HepG2 (cell line): Measurements from ENCODE around the gene IPO13. TPM values are rescaled to one million over a fixed set of nuclear protein-coding genes. Genes with fewer than 3 reads are reported as not detected.

Source experiments
- ATAC-seq: fragments of 200-7000 bp; cut with Tn5 transposase; 3 replicates; pipeline ENCODE4 v1.9.1; 2020; ENCODE audit warnings: mild to moderate bottlenecking, moderate library complexity
- BruUV-seq: library from RNA; stranded (reverse); fragments of 400-500 nt; replicated peaks from 2 replicates; lab custom pipeline; 2021; lab: Mats Ljungman, UMichigan
- CTCF ChIA-PET: fragments of 300-600 bp; formaldehyde crosslinking; extraction: SDS; loops from one replicate; lab custom pipeline; 2021; ENCODE audit warnings: low total read pairs, inconsistent platforms, low intra/inter-chr PET ratio; lab: Yijun Ruan, JAX
- POLR2A ChIA-PET: fragments of 350-600 bp; sonication (Branson Sonifier 250); formaldehyde crosslinking; loops from one replicate; lab custom pipeline; 2020; ENCODE audit warnings: antibody characterized with exemption, inconsistent platforms; lab: Yijun Ruan, JAX
- DNase-seq: peaks from one replicate; pipeline ENCODE4 v3.0.0-alpha.2; 2015; ENCODE audit warnings: low spot score
- FAIRE-seq: peaks from 3 replicates; lab custom pipeline; 2011; peaks lifted over from hg19 to GRCh38; lab: Jason Lieb, UNC
- H2AFZ ChIP-seq: one replicate; pipeline ENCODE4 v1.6.1; 2011; ENCODE audit warnings: low read length, inconsistent platforms
- H3K27ac ChIP-seq: fragments of 300-600 bp; 3 replicates; pipeline ENCODE4 v1.8.0; 2011; ENCODE audit warnings: mixed run types, mild to moderate bottlenecking, mixed read lengths, low read length, inconsistent platforms; ENCODE audit not compliant: insufficient read depth; ENCODE audit errors: extremely low read length
- H3K27me3 ChIP-seq, 2 experiments: fragments of 200-600 bp in 1 of 2; 2 replicates in 1 of 2; 3 replicates in 1 of 2; pipeline versions ENCODE4 v1.6.0 to v1.8.0; 2011; ENCODE audit warnings: low read length in 2 of 2, mild to moderate bottlenecking in 2 of 2, moderate library complexity in 2 of 2, inconsistent platforms in 1 of 2; ENCODE audit not compliant: insufficient read depth in 2 of 2, control insufficient read depth in 1 of 2
- H3K36me3 ChIP-seq, 2 experiments: fragments of 200-600 bp in 1 of 2; replicated peaks in 1 of 2; 2 replicates in 1 of 2; 3 replicates in 1 of 2; pipeline versions ENCODE4 v1.5.1 to v1.8.0; 2011; ENCODE audit warnings: low read length in 2 of 2, inconsistent platforms in 1 of 2; ENCODE audit not compliant: insufficient read depth in 2 of 2, control insufficient read depth in 1 of 2
- H3K4me1 ChIP-seq: 2 replicates; pipeline ENCODE4 v1.5.1; 2012; ENCODE audit warnings: low read length, inconsistent platforms; ENCODE audit not compliant: insufficient read depth
- H3K4me2 ChIP-seq: 2 replicates; pipeline ENCODE4 v1.6.0; 2011; ENCODE audit warnings: low read depth, low read length, inconsistent platforms
- H3K4me3 ChIP-seq, 3 experiments: fragments of 200-600 bp in 1 of 3; sonication (generic), shearing (Covaris generic) in 1 of 3; replicated peaks in 1 of 3; 2 replicates each; pipeline ENCODE4 v1.5.1; 2011 to 2016; ENCODE audit warnings: low read length in 3 of 3, inconsistent platforms in 2 of 3, low read depth in 2 of 3, mild to moderate bottlenecking in 2 of 3, control low read depth in 1 of 3, mixed read lengths in 1 of 3; ENCODE audit not compliant: insufficient read depth in 1 of 3
- H3K79me2 ChIP-seq: one replicate; pipeline ENCODE4 v1.6.1; 2011; ENCODE audit warnings: low read length, inconsistent platforms; ENCODE audit not compliant: insufficient read depth
- H3K9ac ChIP-seq: 2 replicates; pipeline ENCODE4 v1.6.0; 2011; ENCODE audit warnings: mild to moderate bottlenecking, low read depth, low read length, inconsistent platforms; ENCODE audit not compliant: insufficient read depth
- H3K9me3 ChIP-seq: 2 replicates; pipeline ENCODE4 v1.5.1; 2012; ENCODE audit warnings: mild to moderate bottlenecking, low read length
- H4K20me1 ChIP-seq: 2 replicates; pipeline ENCODE4 v1.6.0; 2011; ENCODE audit warnings: inconsistent platforms, mild to moderate bottlenecking, low read length, moderate library complexity; ENCODE audit not compliant: insufficient read depth
- POLR2G ChIP-seq: fragments of 200-400 bp; formaldehyde crosslinking; IDR thresholded peaks from 2 replicates; pipeline ENCODE4 v1.6.1; 2018; ENCODE audit warnings: mild to moderate bottlenecking, low read depth, low read length, moderate library complexity
- ZMAT3 ChIP-seq: sonication (generic); formaldehyde crosslinking; conservative IDR thresholded peaks from 2 replicates; pipeline ENCODE4 v1.7.0; 2021; ENCODE audit warnings: missing genetic modification reagents
- ZNF18 ChIP-seq: sonication (generic); formaldehyde crosslinking; IDR thresholded peaks from 2 replicates; pipeline ENCODE4 v1.8.0; 2022; ENCODE audit warnings: mild to moderate bottlenecking, missing genetic modification reagents; ENCODE audit not compliant: insufficient replicate concordance
- ZNF772 ChIP-seq: sonication (generic); formaldehyde crosslinking; IDR thresholded peaks from 2 replicates; pipeline ENCODE4 v1.5.0; 2020; ENCODE audit warnings: mild to moderate bottlenecking, missing genetic modification reagents
- WGBS: methylation state at CpG from one replicate; pipeline ENCODE4 v1.1.6; 2017; ENCODE audit warnings: low lambda C conversion rate; 5-methylcytosine and 5-hydroxymethylcytosine counted together
- in situ Hi-C: cut with HindIII; loops from 2 replicates; pipeline ENCODE4 v1.10.0; 2017; ENCODE audit warnings: low pct_unique_long_range_greater_than_20kb; ENCODE audit not compliant: extremely low pct_ligation_motif_present
- intact Hi-C: fragments of 100-400 bp; cut with micrococcal nuclease; formaldehyde crosslinking; loops from one replicate; pipeline ENCODE4 v1.10.0; 2022; ENCODE audit not compliant: unreplicated experiment
- polyA plus RNA-seq, 8 experiments: library from polyadenylated mRNA; depleted of rRNA in 3 of 8; stranded (reverse) in 7 of 8; unstranded in 1 of 8; fragments of >200 nt; fragmentation: Illumina TruSeq in 4 of 8; extraction: Trizol in 4 of 8; gene quantifications; 2 replicates each; pipeline versions ENCODE4 v1.2.1 to v1.2.3, GENCODE V29; 2011 to 2016; ENCODE audit warnings: low read depth in 4 of 8, missing spikeins in 1 of 8, mixed read lengths in 1 of 8; ENCODE audit not compliant: insufficient read depth in 1 of 8
- total RNA-seq, 5 experiments: library from RNA; depleted of rRNA; stranded (reverse); fragments of >200 nt; fragmentation: Illumina TruSeq; extraction: Trizol; gene quantifications; 2 replicates each; pipeline ENCODE4 v1.2.3, GENCODE V29; 2016; ENCODE audit warnings: low read depth in 1 of 5

Gene IPO13
- total and polyA plus RNA-seq, 2 of the 13 experiments (the other 11 are each of a cell fraction or from before 2014, with no cell fraction given) = 12.9 to 15.6 TPM

GRCh38 chr1:43975249-43975961 is 28.7 kb downstream of the IPO13 start (continued):
- TF ChIP-seq ZMAT3 (0 out of 2 replicates have a peak, but pooled peaks have one; percentile 10), ZNF18 (CRISPR knock-in tag) (peak; percentile 11)

GRCh38 chr1:43976045-43976444 is 29.3 kb downstream of the IPO13 start:
- Histone ChIP-seq H3K9ac (peak overlapping the region; percentile 86), H3K4me2 (peak overlapping the region; percentile 99), H3K36me3 (peaks cover 3 to 14% of the 10 kb centered on the region in 2 experiments), H3K9me3 (no peaks in the 10 kb centered on the region), H2AFZ (no peak overlapping the region), H3K27me3 (no peaks in the 10 kb centered on the region), H3K27ac (peak overlapping the region; percentile 75), H3K4me3 (peak overlapping the region; percentile 95 to 96 (median 95)), H4K20me1 (peaks cover 4% of the 10 kb centered on the region; the same call in 1 of the 2 replicates), H3K4me1 (peaks cover 58% of the 10 kb centered on the region), H3K79me2 (peaks cover 39% of the 10 kb centered on the region)
- intact Hi-C loops (no loop called here), in situ Hi-C loops (no loop called here)
- POLR2A ChIA-PET = interaction anchor here (1.2 to 4.1 kb wide), 5 partner anchors 11 to 56 kb away, joined by 3 to 20 read pairs (median 10); partner anchors contain the start of genes IPO13 and SLC6A9
- WGBS = 81% methylated on average over 4 of the region's 4 CpGs
- ATAC-seq (no peak), DNase-seq (no peak), FAIRE-seq (no peak)
- CTCF ChIA-PET = no interaction called here
- TF ChIP-seq POLR2G (peak; percentile 13; the same call in 1 of the 2 replicates), ZNF772 (CRISPR knock-in tag) (no peak)
- no TSS peak for BruUV-seq
